ENCODE data around the gene RAB3IP. TPM values are rescaled to one million over a fixed set of nuclear protein-coding genes. Genes with fewer than 3 reads are reported as not detected.

Gene RAB3IP
- 16.5 and 16.9 TPM in 2 replicates for total RNA-seq
- long read RNA-seq, transcript RAB3IP-201 (11 exons, 3,690 nt), result major isoform, 45 of 63 reads
- long read RNA-seq, partial matches to known transcripts, result 7 of 63 reads
- long read RNA-seq, other reads (novel, unspliced or antisense), result 7 of 63 reads

- TF ChIP-seq CTCF (IDR thresholded peaks at IDR 0.05), result peak; percentile 75
- Mint-ChIP-seq H3K9me3 (ENCODE audit: unreplicated experiment) (no peaks in the 10 kb centered on the region), H3K27me3 (ENCODE audit: unreplicated experiment) (peaks cover 4% of the 10 kb centered on the region), H3K36me3 (ENCODE audit: unreplicated experiment) (no peaks in the 10 kb centered on the region), H3K4me1 (ENCODE audit: unreplicated experiment) (peaks cover 10% of the 10 kb centered on the region), H3K27ac (ENCODE audit: unreplicated experiment) (peak within 1 kb of the TSS; percentile 68), H3K4me3 (ENCODE audit: unreplicated experiment) (peak within 1 kb of the TSS; percentile 86)
- DNase-seq (ENCODE audit: extremely low spot score, unreplicated experiment), result peak; percentile 97
Measured at GRCh38 chr12:69738351-69739286, at the start of gene RAB3IP. TSS of gene RAB3IP (plus strand) at chr12:69738860. CDS start at chr12:69755409, 16,549 bp downstream.

- H3K4me1 Mint-ChIP-seq (ENCODE audit: unreplicated experiment), result peaks cover 52% of the 10 kb centered on the region
- no peak overlapping the region for H3K4me3 Mint-ChIP-seq (ENCODE audit: unreplicated experiment)
- no peaks in the 10 kb centered on the region for H3K9me3 Mint-ChIP-seq (ENCODE audit: unreplicated experiment)
- DNase-seq (ENCODE audit: extremely low spot score, unreplicated experiment), result no peak
- H3K27me3 Mint-ChIP-seq (ENCODE audit: unreplicated experiment), result no peaks in the 10 kb centered on the region
- TF ChIP-seq CTCF (IDR thresholded peaks at IDR 0.05), result no peak
- H3K27ac Mint-ChIP-seq (ENCODE audit: unreplicated experiment), result peak overlapping the region; percentile 98
- no peaks in the 10 kb centered on the region for H3K36me3 Mint-ChIP-seq (ENCODE audit: unreplicated experiment)
Measured at GRCh38 chr12:69689638-69690037, 49.0 kb upstream of the RAB3IP start.

- no peak for DNase-seq (ENCODE audit: extremely low spot score, unreplicated experiment)
- H3K27me3 Mint-ChIP-seq (ENCODE audit: unreplicated experiment), result no peaks in the 10 kb centered on the region
- no peak overlapping the region for H3K4me3 Mint-ChIP-seq (ENCODE audit: unreplicated experiment)
- no peak overlapping the region for H3K27ac Mint-ChIP-seq (ENCODE audit: unreplicated experiment)
- H3K9me3 Mint-ChIP-seq (ENCODE audit: unreplicated experiment), result no peaks in the 10 kb centered on the region
- peaks cover 15% of the 10 kb centered on the region for H3K4me1 Mint-ChIP-seq (ENCODE audit: unreplicated experiment)
- no peaks in the 10 kb centered on the region for H3K36me3 Mint-ChIP-seq (ENCODE audit: unreplicated experiment)
- no peak for TF ChIP-seq CTCF (IDR thresholded peaks at IDR 0.05)
Measured at GRCh38 chr12:69694123-69694522, 44.5 kb upstream of the RAB3IP start.

GRCh38 chr12:69698054-69698453, 40.6 kb upstream of the RAB3IP start:
- Mint-ChIP-seq H3K36me3 (ENCODE audit: unreplicated experiment) (no peaks in the 10 kb centered on the region), H3K4me3 (ENCODE audit: unreplicated experiment) (no peak overlapping the region), H3K27me3 (ENCODE audit: unreplicated experiment) (peaks cover 3% of the 10 kb centered on the region), H3K27ac (ENCODE audit: unreplicated experiment) (no peak overlapping the region), H3K9me3 (ENCODE audit: unreplicated experiment) (no peaks in the 10 kb centered on the region), H3K4me1 (ENCODE audit: unreplicated experiment) (no peaks in the 10 kb centered on the region)
- no peak for DNase-seq (ENCODE audit: extremely low spot score, unreplicated experiment)
- TF ChIP-seq CTCF (IDR thresholded peaks at IDR 0.05), result no peak
